NCI-H187 treated with DMSO at 0.1 percent for 48 hours (cell line): ENCODE results near the gene QSOX2.
"Not testable (repeated sequence)": the region's sequence is repeated elsewhere in the genome, so short reads cannot be mapped to it uniquely, and the experiment has no call there.

ENCODE experiments used
- DNase-seq: peaks from one replicate; lab custom pipeline; 2025; lab: John Stamatoyannopoulos, UW

The QSOX2 gene

GRCh38 chr9:136236471-136237410 lies 8.9 kb downstream of the QSOX2 start:
- DNase-seq = not testable (repeated sequence)

GRCh38 chr9:136235709-136236455 lies 9.7 kb downstream of the QSOX2 start:
- DNase-seq = no peak

- no peak for DNase-seq
These were observed 10.4 kb downstream of the QSOX2 start for GRCh38 chr9:136235171-136235570.

GRCh38 chr9:136234597-136234996 lies 11.0 kb downstream of the QSOX2 start:
- no peak for DNase-seq

- DNase-seq = no peak
These were observed 11.7 kb downstream of the QSOX2 start for GRCh38 chr9:136233868-136234267.

- no peak for DNase-seq
These were observed 12.2 kb downstream of the QSOX2 start for GRCh38 chr9:136233411-136233810.

- no peak for DNase-seq
These were observed 12.6 kb downstream of the QSOX2 start for GRCh38 chr9:136232969-136233368.

GRCh38 chr9:136231478-136232297 lies 13.9 kb downstream of the QSOX2 start:
- no peak for DNase-seq

GRCh38 chr9:136230773-136231172 lies 14.8 kb downstream of the QSOX2 start:
- no peak for DNase-seq

GRCh38 chr9:136230365-136230764 lies 15.2 kb downstream of the QSOX2 start:
- DNase-seq = no peak

GRCh38 chr9:136229096-136230065 lies 16.2 kb downstream of the QSOX2 start:
- no peak for DNase-seq

- DNase-seq = no peak
These were observed 17.3 kb downstream of the QSOX2 start for GRCh38 chr9:136228107-136228875.

- no peak for DNase-seq
These were observed 18.8 kb downstream of the QSOX2 start for GRCh38 chr9:136226680-136227407.

- DNase-seq = no peak
These were observed 19.6 kb downstream of the QSOX2 start for GRCh38 chr9:136225748-136226679.

- DNase-seq = no peak
These were observed 20.3 kb downstream of the QSOX2 start for GRCh38 chr9:136225366-136225747.

GRCh38 chr9:136223871-136224640 lies 21.6 kb downstream of the QSOX2 start:
- DNase-seq = no peak

GRCh38 chr9:136222906-136223285 lies 22.7 kb downstream of the QSOX2 start:
- peak; percentile 30 for DNase-seq
